ENCODE results near the gene OR8H3. TPM values are rescaled to one million over a fixed set of nuclear protein-coding genes. Genes with fewer than 3 reads are reported as not detected.
"Not testable (repeated sequence)": the region's sequence is repeated elsewhere in the genome, so short reads cannot be mapped to it uniquely, and the experiment has no call there.

Gene OR8H3, protein sequence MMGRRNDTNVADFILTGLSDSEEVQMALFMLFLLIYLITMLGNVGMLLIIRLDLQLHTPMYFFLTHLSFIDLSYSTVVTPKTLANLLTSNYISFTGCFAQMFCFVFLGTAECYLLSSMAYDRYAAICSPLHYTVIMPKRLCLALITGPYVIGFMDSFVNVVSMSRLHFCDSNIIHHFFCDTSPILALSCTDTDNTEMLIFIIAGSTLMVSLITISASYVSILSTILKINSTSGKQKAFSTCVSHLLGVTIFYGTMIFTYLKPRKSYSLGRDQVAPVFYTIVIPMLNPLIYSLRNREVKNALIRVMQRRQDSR
- not detected in 2 replicates for total RNA-seq
- long read RNA-seq: 0 reads

DNA sequence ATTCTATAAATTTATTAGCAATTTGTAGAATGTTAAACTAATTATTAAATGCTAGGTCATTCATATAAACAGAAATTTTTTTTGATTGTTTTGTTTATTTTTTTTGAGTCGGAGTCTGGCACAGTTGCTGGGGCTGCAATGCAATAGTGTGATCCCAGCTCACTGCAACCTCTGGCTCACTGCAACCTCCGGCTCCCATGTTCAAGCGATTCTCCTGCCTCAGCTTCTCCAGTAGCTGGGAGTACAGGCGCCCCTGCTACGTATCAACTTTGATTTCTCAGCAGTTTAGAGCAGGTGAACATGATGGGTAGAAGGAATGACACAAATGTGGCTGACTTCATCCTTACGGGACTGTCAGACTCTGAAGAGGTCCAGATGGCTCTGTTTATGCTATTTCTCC is at the start of gene OR8H3:
OR8H3 (plus strand) TSS at position 301 of the 400 bp plus-strand sequence; CDS start at position 301, 0 bp downstream.
- Mint-ChIP-seq H3K4me3 (no peak within 1 kb of the TSS), H3K4me1 (no peaks in the 10 kb centered on the region), H3K27ac (ENCODE audit: unreplicated experiment) (no peak within 1 kb of the TSS), H3K9me3 (peaks cover 3% of the 10 kb centered on the region), H3K27me3 (ENCODE audit: low read depth) (no peaks in the 10 kb centered on the region), H3K36me3 (ENCODE audit: low read depth) (no peaks in the 10 kb centered on the region)
- no peak for DNase-seq (ENCODE audit: low read depth, low spot score)
- TF ChIP-seq, protein P1, sequence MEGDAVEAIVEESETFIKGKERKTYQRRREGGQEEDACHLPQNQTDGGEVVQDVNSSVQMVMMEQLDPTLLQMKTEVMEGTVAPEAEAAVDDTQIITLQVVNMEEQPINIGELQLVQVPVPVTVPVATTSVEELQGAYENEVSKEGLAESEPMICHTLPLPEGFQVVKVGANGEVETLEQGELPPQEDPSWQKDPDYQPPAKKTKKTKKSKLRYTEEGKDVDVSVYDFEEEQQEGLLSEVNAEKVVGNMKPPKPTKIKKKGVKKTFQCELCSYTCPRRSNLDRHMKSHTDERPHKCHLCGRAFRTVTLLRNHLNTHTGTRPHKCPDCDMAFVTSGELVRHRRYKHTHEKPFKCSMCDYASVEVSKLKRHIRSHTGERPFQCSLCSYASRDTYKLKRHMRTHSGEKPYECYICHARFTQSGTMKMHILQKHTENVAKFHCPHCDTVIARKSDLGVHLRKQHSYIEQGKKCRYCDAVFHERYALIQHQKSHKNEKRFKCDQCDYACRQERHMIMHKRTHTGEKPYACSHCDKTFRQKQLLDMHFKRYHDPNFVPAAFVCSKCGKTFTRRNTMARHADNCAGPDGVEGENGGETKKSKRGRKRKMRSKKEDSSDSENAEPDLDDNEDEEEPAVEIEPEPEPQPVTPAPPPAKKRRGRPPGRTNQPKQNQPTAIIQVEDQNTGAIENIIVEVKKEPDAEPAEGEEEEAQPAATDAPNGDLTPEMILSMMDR (conservative IDR thresholded peaks at IDR 0.05): no peak

DNA sequence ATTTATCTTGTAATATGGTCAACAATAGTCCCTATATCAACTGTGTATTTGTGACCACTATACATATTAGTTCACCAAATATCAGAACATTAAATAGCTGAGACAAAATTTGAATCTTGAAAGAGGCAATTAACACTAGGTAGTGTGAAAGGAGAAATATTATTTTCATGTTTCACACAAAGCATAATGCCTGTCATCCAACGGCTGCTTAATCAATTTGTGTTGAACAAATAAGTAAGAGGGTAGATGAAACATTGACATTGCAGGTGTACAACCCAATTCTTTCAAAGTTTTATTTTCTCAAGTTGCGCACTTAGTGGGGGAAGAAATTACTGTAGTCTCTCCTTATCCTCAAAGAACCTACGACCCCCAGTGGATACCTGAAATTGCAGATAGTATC is 32.5 kb upstream of the OR8H3 start:
- H3K36me3 Mint-ChIP-seq (ENCODE audit: low read depth): no peaks in the 10 kb centered on the region
- no peaks in the 10 kb centered on the region for H3K4me1 Mint-ChIP-seq
- H3K27me3 Mint-ChIP-seq (ENCODE audit: low read depth): no peaks in the 10 kb centered on the region
- no peak overlapping the region for H3K27ac Mint-ChIP-seq (ENCODE audit: unreplicated experiment)
- TF ChIP-seq, protein P1 (conservative IDR thresholded peaks at IDR 0.05): no peak
- H3K9me3 Mint-ChIP-seq: no peaks in the 10 kb centered on the region
- DNase-seq (ENCODE audit: low read depth, low spot score): no peak
- H3K4me3 Mint-ChIP-seq: no peak overlapping the region

DNA sequence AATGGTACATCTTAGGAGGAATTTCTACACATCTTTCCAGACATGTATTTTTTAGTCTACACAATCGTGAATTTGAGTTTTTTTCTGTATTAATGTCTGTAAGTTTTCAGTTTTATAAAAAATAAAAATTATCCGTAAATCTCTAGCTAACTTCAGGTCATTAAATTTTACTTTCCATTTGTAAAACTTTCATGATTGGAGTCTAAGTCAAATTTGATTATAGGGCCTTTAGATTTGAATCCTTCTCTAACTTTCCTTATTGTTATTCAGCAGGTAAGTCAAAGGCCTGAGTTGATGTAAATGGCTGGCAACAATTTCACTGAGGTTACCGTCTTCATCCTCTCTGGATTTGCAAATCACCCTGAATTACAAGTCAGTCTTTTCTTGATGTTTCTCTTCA is 29.2 kb upstream of the OR8H3 start, which contains the start of gene OR8I2:
OR8I2 (plus strand) TSS at position 301 of the 400 bp plus-strand sequence; CDS start at position 301, 0 bp downstream.
- H3K4me3 Mint-ChIP-seq: no peak within 1 kb of the TSS
- no peaks in the 10 kb centered on the region for H3K27me3 Mint-ChIP-seq (ENCODE audit: low read depth)
- DNase-seq (ENCODE audit: low read depth, low spot score): no peak
- no peaks in the 10 kb centered on the region for H3K4me1 Mint-ChIP-seq
- no peaks in the 10 kb centered on the region for H3K9me3 Mint-ChIP-seq
- no peaks in the 10 kb centered on the region for H3K36me3 Mint-ChIP-seq (ENCODE audit: low read depth)
- H3K27ac Mint-ChIP-seq (ENCODE audit: unreplicated experiment): no peak within 1 kb of the TSS
- TF ChIP-seq, protein P1 (conservative IDR thresholded peaks at IDR 0.05): no peak

DNA sequence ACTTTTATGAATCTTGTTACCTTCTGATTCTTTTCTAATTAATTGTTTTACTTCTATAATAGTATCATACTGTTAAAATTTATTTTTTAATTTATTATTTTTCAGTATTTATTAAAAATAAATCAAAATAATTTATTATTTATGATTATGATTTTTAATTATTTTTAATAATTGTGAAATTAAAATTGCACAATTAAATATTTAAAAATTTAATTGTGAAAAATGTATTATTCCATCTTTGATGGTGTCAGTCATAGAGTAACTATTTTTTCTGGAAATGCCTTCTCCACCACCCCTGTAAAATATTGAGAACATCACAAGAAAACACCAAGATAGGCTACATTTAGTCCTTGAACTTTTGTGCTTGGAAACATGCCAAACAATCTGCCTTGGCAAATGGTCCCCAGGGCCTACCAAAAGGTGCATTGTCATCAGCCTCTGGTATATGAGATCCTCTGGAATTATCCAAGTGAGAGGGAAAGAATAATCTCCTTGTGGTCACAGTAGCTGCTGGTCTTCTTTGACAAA is 18.9 kb upstream of the OR8H3 start, which contains the start of gene OR8H2:
OR8H2 (plus strand) TSS at position 478 of the 528 bp plus-strand sequence. CDS start 1,356 bp downstream, outside the sequence.
- no peaks in the 10 kb centered on the region for H3K36me3 Mint-ChIP-seq (ENCODE audit: low read depth)
- peaks cover 2% of the 10 kb centered on the region for H3K9me3 Mint-ChIP-seq
- no peak within 1 kb of the TSS for H3K27ac Mint-ChIP-seq (ENCODE audit: unreplicated experiment)
- no peaks in the 10 kb centered on the region for H3K4me1 Mint-ChIP-seq
- TF ChIP-seq, protein P1 (conservative IDR thresholded peaks at IDR 0.05): no peak
- no peaks in the 10 kb centered on the region for H3K27me3 Mint-ChIP-seq (ENCODE audit: low read depth)
- H3K4me3 Mint-ChIP-seq: no peak within 1 kb of the TSS
- no peak for DNase-seq (ENCODE audit: low read depth, low spot score)

DNA sequence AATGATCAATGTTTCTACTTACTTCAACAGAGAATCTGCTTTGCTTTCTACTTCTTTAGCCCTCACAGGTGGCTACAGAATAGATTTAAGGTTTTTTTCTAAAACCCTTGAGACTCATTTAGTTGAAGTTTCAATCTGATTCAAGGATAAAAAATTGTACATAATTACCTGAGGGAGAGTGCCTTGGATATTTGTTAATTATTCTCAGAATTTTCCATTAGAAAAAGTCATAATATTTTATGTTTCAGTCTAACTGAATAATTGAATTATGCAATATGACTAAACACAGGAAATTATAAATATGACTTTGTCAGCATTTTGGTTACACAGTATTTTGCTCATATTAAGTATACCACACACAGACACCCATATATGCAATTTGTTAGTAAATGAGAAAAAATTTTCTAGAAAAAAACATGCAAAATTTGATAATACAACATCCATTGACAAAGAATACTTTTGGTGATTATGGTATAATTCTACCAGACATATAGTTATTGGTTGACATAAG is 18.0 kb downstream of the OR8H3 start, which contains the start of gene OR8J3:
OR8J3 (minus strand) TSS at position 51 of the 511 bp plus-strand sequence. CDS start 2,483 bp downstream, outside the sequence.
- no peaks in the 10 kb centered on the region for H3K27me3 Mint-ChIP-seq (ENCODE audit: low read depth)
- no peak within 1 kb of the TSS for H3K27ac Mint-ChIP-seq (ENCODE audit: unreplicated experiment)
- TF ChIP-seq, protein P1 (conservative IDR thresholded peaks at IDR 0.05): no peak
- H3K4me3 Mint-ChIP-seq: no peak within 1 kb of the TSS
- DNase-seq (ENCODE audit: low read depth, low spot score): no peak
- H3K9me3 Mint-ChIP-seq: no peaks in the 10 kb centered on the region
- no peaks in the 10 kb centered on the region for H3K36me3 Mint-ChIP-seq (ENCODE audit: low read depth)
- H3K4me1 Mint-ChIP-seq: peaks cover 4% of the 10 kb centered on the region

DNA sequence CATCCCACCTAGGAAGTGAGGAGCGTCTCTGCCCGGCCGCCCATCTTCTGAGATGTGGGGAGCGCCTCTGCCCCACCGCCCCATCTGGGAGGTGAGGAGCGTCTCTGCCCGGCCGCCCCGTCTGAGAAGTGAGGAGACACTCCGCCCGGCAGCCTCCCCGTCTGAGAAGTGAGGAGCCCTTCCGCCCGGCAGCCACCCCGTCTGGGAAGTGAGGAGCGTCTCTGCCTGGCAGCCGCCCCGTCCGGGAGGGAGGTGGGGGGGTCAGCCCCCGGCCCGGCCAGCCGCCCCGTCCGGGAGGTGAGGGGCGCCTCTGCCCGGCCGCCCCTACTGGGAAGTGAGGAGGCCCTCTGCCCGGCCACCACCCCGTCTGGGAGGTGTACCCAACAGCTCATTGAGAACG is 21.5 kb downstream of the OR8H3 start:
- not testable (repeated sequence) for H3K9me3 Mint-ChIP-seq; H3K4me1 Mint-ChIP-seq; H3K36me3 Mint-ChIP-seq (ENCODE audit: low read depth); H3K4me3 Mint-ChIP-seq; H3K27me3 Mint-ChIP-seq (ENCODE audit: low read depth); DNase-seq (ENCODE audit: low read depth, low spot score); H3K27ac Mint-ChIP-seq (ENCODE audit: unreplicated experiment)
